SK-N-SH treated with all-trans-retinoic acid at 6 μM for 48 hours (cell line): ENCODE results near the gene VWA5B2.

Experiments used
- ATAC-seq: fragments of 200-7000 bp; cut with Tn5 transposase; 3 replicates; pipeline ENCODE4 v1.9.1; 2020; ENCODE audit warnings: mild to moderate bottlenecking, moderate library complexity
- ARNTL ChIP-seq: fragments of 450-650 bp; formaldehyde crosslinking; IDR thresholded peaks from 2 replicates; pipeline ENCODE4 v1.5.0; 2020; ENCODE audit warnings: low read depth, mild to moderate bottlenecking, moderate library complexity, borderline replicate concordance
- BACH2 ChIP-seq: fragments of 250-450 bp; sonication (Bioruptor Pico); IDR thresholded peaks from 2 replicates; pipeline ENCODE4 v1.9.0; 2021; ENCODE audit warnings: mild to moderate bottlenecking, borderline replicate concordance
- CSDC2 ChIP-seq: fragments of 250-450 bp; sonication (Bioruptor Pico); IDR thresholded peaks from 2 replicates; pipeline ENCODE4 v1.5.0; 2020; ENCODE audit warnings: mild to moderate bottlenecking, moderate library complexity
- ESRRG ChIP-seq: fragments of 250-450 bp; sonication (Bioruptor Pico); IDR thresholded peaks from 2 replicates; pipeline ENCODE4 v1.6.1; 2021; ENCODE audit warnings: mild to moderate bottlenecking
- GLIS3 ChIP-seq: fragments of 250-450 bp; sonication (Bioruptor Pico); IDR thresholded peaks from 2 replicates; pipeline ENCODE4 v1.5.0; 2020; ENCODE audit warnings: mild to moderate bottlenecking, moderate library complexity
- ISL1 ChIP-seq: fragments of 250-450 bp; sonication (Bioruptor Pico); IDR thresholded peaks from 2 replicates; pipeline ENCODE4 v2.1.2; 2022; ENCODE audit warnings: mild to moderate bottlenecking, moderate library complexity
- OSR1 ChIP-seq: fragments of 250-450 bp; sonication (Bioruptor Pico); IDR thresholded peaks from 2 replicates; pipeline ENCODE4 v1.8.0; 2022; ENCODE audit warnings: moderate library complexity, mild to moderate bottlenecking, inconsistent platforms
- PPARA ChIP-seq: fragments of 250-450 bp; sonication (Bioruptor Pico); IDR thresholded peaks from 2 replicates; pipeline ENCODE4 v1.5.0; 2020; ENCODE audit warnings: mild to moderate bottlenecking, borderline replicate concordance
- SNAI2 ChIP-seq: fragments of 250-450 bp; sonication (Bioruptor Pico); IDR thresholded peaks from 2 replicates; pipeline ENCODE4 v1.5.0; 2020; ENCODE audit warnings: mild to moderate bottlenecking, moderate library complexity
- ZFP3 ChIP-seq: fragments of 250-450 bp; sonication (Bioruptor Pico); IDR thresholded peaks from 2 replicates; pipeline ENCODE4 v1.5.0; 2020; ENCODE audit warnings: mild to moderate bottlenecking, moderate library complexity
- ZFP30 ChIP-seq: fragments of 450-650 bp; formaldehyde crosslinking; IDR thresholded peaks from 2 replicates; pipeline ENCODE4 v1.5.0; 2022; ENCODE audit warnings: mild to moderate bottlenecking, moderate library complexity
- ZNF565 ChIP-seq: fragments of 450-650 bp; formaldehyde crosslinking; conservative IDR thresholded peaks from 2 replicates; pipeline ENCODE4 v1.5.0; 2020; ENCODE audit warnings: low read depth, mild to moderate bottlenecking, moderate library complexity
- ZNF70 ChIP-seq: fragments of 450-650 bp; formaldehyde crosslinking; IDR thresholded peaks from 2 replicates; pipeline ENCODE4 v1.5.0; 2020; ENCODE audit warnings: mild to moderate bottlenecking, moderate library complexity
- ZNF8 ChIP-seq: fragments of 450-650 bp; formaldehyde crosslinking; IDR thresholded peaks from 2 replicates; pipeline ENCODE4 v1.5.0; 2020; ENCODE audit warnings: mild to moderate bottlenecking, moderate library complexity
- TF ChIP-seq, protein P1 (sequence below): fragments of 250-450 bp; sonication (Bioruptor Pico); IDR thresholded peaks from 2 replicates; pipeline ENCODE4 v1.8.0; 2021; ENCODE audit warnings: low read depth, mild to moderate bottlenecking, moderate library complexity, borderline replicate concordance
- TF ChIP-seq, protein P2 (sequence below): fragments of 250-450 bp; sonication (Bioruptor Pico); IDR thresholded peaks from 2 replicates; pipeline ENCODE4 v1.5.1; 2020; ENCODE audit warnings: low read depth, mild to moderate bottlenecking, moderate library complexity
- TF ChIP-seq, protein P3 (sequence below): fragments of 250-450 bp; sonication (Bioruptor Pico); IDR thresholded peaks from 2 replicates; pipeline ENCODE4 v1.5.0; 2020; ENCODE audit warnings: mild to moderate bottlenecking, moderate library complexity
- TF ChIP-seq, protein P4 (sequence below): fragments of 250-450 bp; sonication (Bioruptor Pico); IDR thresholded peaks from 2 replicates; pipeline ENCODE4 v1.5.1; 2021; ENCODE audit warnings: mild to moderate bottlenecking, moderate library complexity
- TF ChIP-seq, protein P5 (sequence below): fragments of 250-450 bp; sonication (Bioruptor Pico); IDR thresholded peaks from 2 replicates; pipeline ENCODE4 v1.8.0; 2020; ENCODE audit warnings: mild to moderate bottlenecking, moderate library complexity, borderline replicate concordance

Gene VWA5B2

DNA sequence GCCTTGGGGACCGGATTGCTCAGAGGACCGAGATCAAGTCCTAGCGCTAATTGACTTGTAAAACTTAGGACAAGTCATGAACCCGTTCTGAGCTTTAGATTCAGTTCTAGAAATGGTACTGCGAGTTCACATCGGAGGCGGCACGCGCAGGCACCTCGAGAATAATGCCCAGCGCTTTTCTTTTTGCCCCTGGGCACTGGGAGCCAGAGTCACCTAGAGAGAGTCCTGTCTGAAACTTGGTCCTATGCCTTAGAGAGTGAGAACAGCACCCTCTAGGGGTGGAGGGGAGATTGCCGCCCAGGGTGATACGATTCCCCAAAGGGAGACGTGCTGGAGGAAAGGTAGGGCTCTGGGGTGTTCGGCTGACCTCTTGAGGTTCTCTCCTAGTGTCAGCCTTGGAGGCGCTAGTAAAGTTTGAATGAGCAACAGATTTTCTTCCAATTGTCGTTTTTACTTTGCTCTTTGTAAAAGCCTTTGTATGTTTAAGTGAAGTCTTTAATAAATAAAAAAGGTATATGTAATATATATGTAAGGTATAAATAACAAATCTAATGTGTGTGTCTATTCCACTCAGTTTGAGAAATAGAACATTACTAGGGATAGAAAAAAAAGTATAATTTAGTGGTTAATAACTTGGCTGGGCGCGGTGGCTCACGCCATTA is 20.9 kb downstream of the VWA5B2 start:
- TF ChIP-seq ZFP30 (CRISPR knock-in tag) = no peak
- no peak for TF ChIP-seq SNAI2
- TF ChIP-seq ESRRG (CRISPR knock-in tag) = no peak
- TF ChIP-seq ZNF70 (CRISPR knock-in tag) = no peak
- TF ChIP-seq ZFP3 = no peak
- no peak for TF ChIP-seq GLIS3 (CRISPR knock-in tag)
- TF ChIP-seq, all 23 proteins: peak for 0

DNA sequence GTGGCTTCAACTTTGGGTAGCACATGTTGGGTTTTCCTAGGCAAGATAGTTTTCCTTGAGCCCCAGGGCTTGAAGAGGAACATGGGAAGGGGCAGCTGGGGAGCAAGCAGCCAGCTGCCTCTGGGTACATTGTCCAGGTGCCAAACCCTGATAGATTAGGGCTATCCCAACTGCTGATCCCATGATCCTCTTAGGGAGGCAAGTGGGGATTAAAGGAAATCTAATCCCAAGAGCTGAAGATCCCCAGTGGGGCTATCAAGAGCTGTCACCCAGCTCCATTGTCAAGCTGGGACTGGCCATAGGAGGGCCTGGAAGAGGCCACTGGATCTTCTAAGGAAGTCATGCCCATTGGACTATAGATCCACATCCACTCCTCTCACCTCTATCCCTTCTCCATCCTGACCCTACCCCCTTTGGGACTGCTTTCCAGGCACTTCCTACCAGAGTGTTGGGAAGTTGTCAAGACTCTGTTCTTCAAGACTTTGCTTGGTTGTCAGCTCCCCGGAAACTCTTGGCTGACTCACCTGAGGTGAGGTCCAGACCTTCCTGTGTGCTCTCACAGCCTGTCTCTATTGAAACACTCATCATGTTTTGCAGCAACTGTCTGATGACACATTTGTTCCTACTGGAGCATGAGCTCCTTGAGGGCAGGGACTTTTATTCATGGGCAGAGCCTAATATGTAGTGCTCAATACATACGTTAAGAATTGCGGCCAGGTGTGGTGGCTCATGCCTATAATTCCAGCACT is 26.1 kb downstream of the VWA5B2 start:
- no peak for ATAC-seq
- TF ChIP-seq ISL1 = no peak
- no peak for TF ChIP-seq ARNTL (CRISPR knock-in tag)
- TF ChIP-seq, protein P1, sequence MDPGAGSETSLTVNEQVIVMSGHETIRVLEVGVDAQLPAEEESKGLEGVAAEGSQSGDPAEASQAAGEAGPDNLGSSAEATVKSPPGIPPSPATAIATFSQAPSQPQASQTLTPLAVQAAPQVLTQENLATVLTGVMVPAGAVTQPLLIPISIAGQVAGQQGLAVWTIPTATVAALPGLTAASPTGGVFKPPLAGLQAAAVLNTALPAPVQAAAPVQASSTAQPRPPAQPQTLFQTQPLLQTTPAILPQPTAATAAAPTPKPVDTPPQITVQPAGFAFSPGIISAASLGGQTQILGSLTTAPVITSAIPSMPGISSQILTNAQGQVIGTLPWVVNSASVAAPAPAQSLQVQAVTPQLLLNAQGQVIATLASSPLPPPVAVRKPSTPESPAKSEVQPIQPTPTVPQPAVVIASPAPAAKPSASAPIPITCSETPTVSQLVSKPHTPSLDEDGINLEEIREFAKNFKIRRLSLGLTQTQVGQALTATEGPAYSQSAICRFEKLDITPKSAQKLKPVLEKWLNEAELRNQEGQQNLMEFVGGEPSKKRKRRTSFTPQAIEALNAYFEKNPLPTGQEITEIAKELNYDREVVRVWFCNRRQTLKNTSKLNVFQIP (CRISPR knock-in tag) = no peak
- TF ChIP-seq, protein P2, sequence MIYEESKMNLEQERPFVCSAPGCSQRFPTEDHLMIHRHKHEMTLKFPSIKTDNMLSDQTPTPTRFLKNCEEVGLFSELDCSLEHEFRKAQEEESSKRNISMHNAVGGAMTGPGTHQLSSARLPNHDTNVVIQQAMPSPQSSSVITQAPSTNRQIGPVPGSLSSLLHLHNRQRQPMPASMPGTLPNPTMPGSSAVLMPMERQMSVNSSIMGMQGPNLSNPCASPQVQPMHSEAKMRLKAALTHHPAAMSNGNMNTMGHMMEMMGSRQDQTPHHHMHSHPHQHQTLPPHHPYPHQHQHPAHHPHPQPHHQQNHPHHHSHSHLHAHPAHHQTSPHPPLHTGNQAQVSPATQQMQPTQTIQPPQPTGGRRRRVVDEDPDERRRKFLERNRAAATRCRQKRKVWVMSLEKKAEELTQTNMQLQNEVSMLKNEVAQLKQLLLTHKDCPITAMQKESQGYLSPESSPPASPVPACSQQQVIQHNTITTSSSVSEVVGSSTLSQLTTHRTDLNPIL (CRISPR knock-in tag) = no peak
- TF ChIP-seq ZNF70 (CRISPR knock-in tag) = no peak
- TF ChIP-seq, protein P3, sequence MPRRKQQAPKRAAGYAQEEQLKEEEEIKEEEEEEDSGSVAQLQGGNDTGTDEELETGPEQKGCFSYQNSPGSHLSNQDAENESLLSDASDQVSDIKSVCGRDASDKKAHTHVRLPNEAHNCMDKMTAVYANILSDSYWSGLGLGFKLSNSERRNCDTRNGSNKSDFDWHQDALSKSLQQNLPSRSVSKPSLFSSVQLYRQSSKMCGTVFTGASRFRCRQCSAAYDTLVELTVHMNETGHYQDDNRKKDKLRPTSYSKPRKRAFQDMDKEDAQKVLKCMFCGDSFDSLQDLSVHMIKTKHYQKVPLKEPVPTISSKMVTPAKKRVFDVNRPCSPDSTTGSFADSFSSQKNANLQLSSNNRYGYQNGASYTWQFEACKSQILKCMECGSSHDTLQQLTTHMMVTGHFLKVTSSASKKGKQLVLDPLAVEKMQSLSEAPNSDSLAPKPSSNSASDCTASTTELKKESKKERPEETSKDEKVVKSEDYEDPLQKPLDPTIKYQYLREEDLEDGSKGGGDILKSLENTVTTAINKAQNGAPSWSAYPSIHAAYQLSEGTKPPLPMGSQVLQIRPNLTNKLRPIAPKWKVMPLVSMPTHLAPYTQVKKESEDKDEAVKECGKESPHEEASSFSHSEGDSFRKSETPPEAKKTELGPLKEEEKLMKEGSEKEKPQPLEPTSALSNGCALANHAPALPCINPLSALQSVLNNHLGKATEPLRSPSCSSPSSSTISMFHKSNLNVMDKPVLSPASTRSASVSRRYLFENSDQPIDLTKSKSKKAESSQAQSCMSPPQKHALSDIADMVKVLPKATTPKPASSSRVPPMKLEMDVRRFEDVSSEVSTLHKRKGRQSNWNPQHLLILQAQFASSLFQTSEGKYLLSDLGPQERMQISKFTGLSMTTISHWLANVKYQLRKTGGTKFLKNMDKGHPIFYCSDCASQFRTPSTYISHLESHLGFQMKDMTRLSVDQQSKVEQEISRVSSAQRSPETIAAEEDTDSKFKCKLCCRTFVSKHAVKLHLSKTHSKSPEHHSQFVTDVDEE (CRISPR knock-in tag) = no peak
- TF ChIP-seq, protein P4, sequence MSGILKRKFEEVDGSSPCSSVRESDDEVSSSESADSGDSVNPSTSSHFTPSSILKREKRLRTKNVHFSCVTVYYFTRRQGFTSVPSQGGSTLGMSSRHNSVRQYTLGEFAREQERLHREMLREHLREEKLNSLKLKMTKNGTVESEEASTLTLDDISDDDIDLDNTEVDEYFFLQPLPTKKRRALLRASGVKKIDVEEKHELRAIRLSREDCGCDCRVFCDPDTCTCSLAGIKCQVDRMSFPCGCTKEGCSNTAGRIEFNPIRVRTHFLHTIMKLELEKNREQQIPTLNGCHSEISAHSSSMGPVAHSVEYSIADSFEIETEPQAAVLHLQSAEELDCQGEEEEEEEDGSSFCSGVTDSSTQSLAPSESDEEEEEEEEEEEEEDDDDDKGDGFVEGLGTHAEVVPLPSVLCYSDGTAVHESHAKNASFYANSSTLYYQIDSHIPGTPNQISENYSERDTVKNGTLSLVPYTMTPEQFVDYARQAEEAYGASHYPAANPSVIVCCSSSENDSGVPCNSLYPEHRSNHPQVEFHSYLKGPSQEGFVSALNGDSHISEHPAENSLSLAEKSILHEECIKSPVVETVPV (CRISPR knock-in tag) = no peak
- TF ChIP-seq ZFP3 = no peak
- TF ChIP-seq PPARA = no peak
- TF ChIP-seq ZNF8 (CRISPR knock-in tag) = no peak
- TF ChIP-seq, protein P5, sequence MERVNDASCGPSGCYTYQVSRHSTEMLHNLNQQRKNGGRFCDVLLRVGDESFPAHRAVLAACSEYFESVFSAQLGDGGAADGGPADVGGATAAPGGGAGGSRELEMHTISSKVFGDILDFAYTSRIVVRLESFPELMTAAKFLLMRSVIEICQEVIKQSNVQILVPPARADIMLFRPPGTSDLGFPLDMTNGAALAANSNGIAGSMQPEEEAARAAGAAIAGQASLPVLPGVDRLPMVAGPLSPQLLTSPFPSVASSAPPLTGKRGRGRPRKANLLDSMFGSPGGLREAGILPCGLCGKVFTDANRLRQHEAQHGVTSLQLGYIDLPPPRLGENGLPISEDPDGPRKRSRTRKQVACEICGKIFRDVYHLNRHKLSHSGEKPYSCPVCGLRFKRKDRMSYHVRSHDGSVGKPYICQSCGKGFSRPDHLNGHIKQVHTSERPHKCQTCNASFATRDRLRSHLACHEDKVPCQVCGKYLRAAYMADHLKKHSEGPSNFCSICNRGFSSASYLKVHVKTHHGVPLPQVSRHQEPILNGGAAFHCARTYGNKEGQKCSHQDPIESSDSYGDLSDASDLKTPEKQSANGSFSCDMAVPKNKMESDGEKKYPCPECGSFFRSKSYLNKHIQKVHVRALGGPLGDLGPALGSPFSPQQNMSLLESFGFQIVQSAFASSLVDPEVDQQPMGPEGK (CRISPR knock-in tag) = no peak
- no peak for TF ChIP-seq BACH2
- no peak for TF ChIP-seq ZNF565
- no peak for TF ChIP-seq GLIS3 (CRISPR knock-in tag)
- TF ChIP-seq ESRRG (CRISPR knock-in tag) = no peak
- TF ChIP-seq OSR1 (CRISPR knock-in tag) = no peak
- no peak for TF ChIP-seq CSDC2 (CRISPR knock-in tag)

More for the DNA sequence above, 20.9 kb downstream of the VWA5B2 start:
- ATAC-seq = peak; percentile 85

DNA sequence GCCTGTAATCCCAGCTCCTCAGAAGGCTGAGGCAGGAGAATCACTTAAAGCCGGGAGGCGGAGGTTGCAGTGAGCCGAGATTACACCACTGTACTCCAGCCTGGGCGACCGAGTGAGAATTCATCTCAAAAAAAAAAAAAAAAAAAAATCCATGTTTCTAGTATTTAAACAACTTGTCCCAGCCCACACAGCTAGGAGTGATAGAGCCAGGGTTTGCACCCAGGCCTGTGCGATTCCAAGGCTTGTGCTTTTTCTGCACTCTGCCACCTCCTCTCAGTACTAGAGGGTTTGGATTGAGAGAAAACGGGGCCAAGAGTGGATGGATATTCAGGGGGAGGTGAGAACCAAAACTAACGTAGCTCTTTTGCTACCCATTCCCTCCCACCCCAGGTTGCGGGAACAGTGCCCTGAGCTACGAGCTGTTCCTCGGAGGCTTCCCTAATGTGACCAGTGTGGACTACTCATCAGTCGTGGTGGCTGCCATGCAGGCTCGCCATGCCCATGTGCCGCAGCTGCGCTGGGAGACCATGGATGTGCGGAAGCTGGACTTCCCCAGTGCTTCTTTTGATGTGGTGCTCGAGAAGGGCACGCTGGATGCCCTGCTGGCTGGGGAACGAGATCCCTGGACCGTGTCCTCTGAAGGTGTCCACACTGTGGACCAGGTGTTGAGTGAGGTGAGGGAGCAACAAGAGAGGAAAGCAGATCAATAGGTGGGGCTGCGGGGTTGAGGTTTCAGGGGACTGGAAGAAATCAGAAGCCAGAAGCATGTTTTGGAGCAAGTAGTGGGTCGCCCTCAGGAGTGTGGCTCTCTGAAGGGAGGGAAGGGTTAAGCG is 27.9 kb downstream of the VWA5B2 start:
- ATAC-seq = no peak
- TF ChIP-seq, protein P2 (CRISPR knock-in tag) = no peak
- TF ChIP-seq ZNF8 (CRISPR knock-in tag) (no peak), BACH2 (no peak), ZFP30 (CRISPR knock-in tag) (no peak), ZNF565 (no peak), ZFP3 (no peak)
